Central memory CD8-positive, alpha-beta T cell (primary cell): ENCODE measurements around the gene TNFSF4.
"Not testable (repeated sequence)": the region's sequence is repeated elsewhere in the genome, so short reads cannot be mapped to it uniquely, and the experiment has no call there.

ENCODE experiments used
- ATAC-seq: fragments of 150-1000 bp; cut with Tn5 transposase; replicated peaks from 2 replicates; pipeline ENCODE4 v1.10.0; 2022; ENCODE audit warnings: mild to moderate bottlenecking, moderate FRiP score, moderate number of reproducible peaks; ENCODE audit not compliant: poor library complexity, severe bottlenecking; ENCODE audit errors: extremely low read depth
- DNase-seq, 2 donors: peaks; one replicate each; pipeline ENCODE4 v3.0.0; 2021; ENCODE audit warnings: low spot score in 2 of 2
- H3K27ac Mint-ChIP-seq: one replicate; pipeline ENCODE4 v1.8.0; 2022; ENCODE audit warnings: low read depth, mild to moderate bottlenecking, moderate library complexity, mixed read lengths
- H3K27me3 Mint-ChIP-seq: one replicate; pipeline ENCODE4 v1.8.0; 2022; ENCODE audit warnings: mixed read lengths
- H3K36me3 Mint-ChIP-seq: one replicate; pipeline ENCODE4 v1.8.0; 2022; ENCODE audit warnings: mild to moderate bottlenecking, moderate library complexity, mixed read lengths; ENCODE audit not compliant: insufficient read depth
- H3K4me1 Mint-ChIP-seq: one replicate; pipeline ENCODE4 v1.8.0; 2022; ENCODE audit warnings: mixed read lengths
- H3K4me3 Mint-ChIP-seq: one replicate; pipeline ENCODE4 v1.8.0; 2022; ENCODE audit warnings: mild to moderate bottlenecking, moderate library complexity, mixed read lengths
- H3K9me3 Mint-ChIP-seq: one replicate; pipeline ENCODE4 v1.8.0; 2022; ENCODE audit warnings: mixed read lengths

TNFSF4 gene

GRCh38 chr1:173229031-173229430, 21.9 kb upstream of the TNFSF4 start:
- not testable (repeated sequence) for H3K36me3 Mint-ChIP-seq, H3K27ac Mint-ChIP-seq, DNase-seq, H3K27me3 Mint-ChIP-seq, ATAC-seq, H3K4me1 Mint-ChIP-seq, H3K4me3 Mint-ChIP-seq
- H3K9me3 Mint-ChIP-seq: peaks cover 19% of the 10 kb centered on the region

DNA sequence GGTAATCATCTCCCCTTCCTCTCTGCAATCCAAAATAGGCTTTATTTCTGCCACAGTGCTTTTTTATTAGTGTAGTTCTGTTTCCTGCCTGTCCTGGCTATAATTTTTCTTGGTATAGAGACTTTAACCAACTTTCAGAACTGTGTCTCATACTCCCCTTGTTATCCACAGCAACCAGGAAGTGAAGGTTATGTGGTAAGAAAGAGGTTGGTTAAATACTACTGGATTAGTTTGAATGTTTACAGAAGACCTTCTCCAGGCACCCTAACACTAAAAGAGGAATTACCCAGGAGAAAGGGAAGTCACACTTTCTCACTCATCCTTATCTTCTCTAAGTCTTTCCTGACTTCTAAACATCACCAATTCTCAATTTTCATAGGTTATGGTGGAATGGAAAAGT, 17.8 kb upstream of the TNFSF4 start:
- Mint-ChIP-seq H3K27me3 (no peaks in the 10 kb centered on the region), H3K9me3 (peaks cover 7% of the 10 kb centered on the region), H3K4me1 (peaks cover 13% of the 10 kb centered on the region), H3K36me3 (peaks cover 3% of the 10 kb centered on the region), H3K4me3 (no peak overlapping the region), H3K27ac (no peak overlapping the region)
- ATAC-seq (no peak), DNase-seq (no peak)

GRCh38 chr1:173224280-173224892, 17.3 kb upstream of the TNFSF4 start:
- Mint-ChIP-seq H3K4me3 (no peak overlapping the region), H3K36me3 (peaks cover 3% of the 10 kb centered on the region), H3K27me3 (no peaks in the 10 kb centered on the region), H3K4me1 (peaks cover 13% of the 10 kb centered on the region), H3K9me3 (peaks cover 7% of the 10 kb centered on the region), H3K27ac (no peak overlapping the region)
- DNase-seq (no peak), ATAC-seq (no peak)

- Mint-ChIP-seq H3K9me3 (no peaks in the 10 kb centered on the region), H3K36me3 (peaks cover 4% of the 10 kb centered on the region), H3K4me3 (no peak overlapping the region), H3K27me3 (no peaks in the 10 kb centered on the region), H3K4me1 (peaks cover 13% of the 10 kb centered on the region), H3K27ac (no peak overlapping the region)
- DNase-seq: no peak
- no peak for ATAC-seq
Measured at GRCh38 chr1:173223031-173223380, 15.9 kb upstream of the TNFSF4 start.

- peaks cover 4% of the 10 kb centered on the region for H3K36me3 Mint-ChIP-seq
- no peak overlapping the region for H3K27ac Mint-ChIP-seq
- H3K27me3 Mint-ChIP-seq: no peaks in the 10 kb centered on the region
- DNase-seq: no peak
- H3K4me1 Mint-ChIP-seq: peaks cover 13% of the 10 kb centered on the region
- no peak overlapping the region for H3K4me3 Mint-ChIP-seq
- no peaks in the 10 kb centered on the region for H3K9me3 Mint-ChIP-seq
- no peak for ATAC-seq
Measured at GRCh38 chr1:173222149-173223030, 15.3 kb upstream of the TNFSF4 start.

- Mint-ChIP-seq H3K36me3 (peaks cover 4% of the 10 kb centered on the region), H3K4me1 (peaks cover 13% of the 10 kb centered on the region), H3K9me3 (no peaks in the 10 kb centered on the region), H3K27me3 (no peaks in the 10 kb centered on the region), H3K4me3 (no peak overlapping the region), H3K27ac (no peak overlapping the region)
- ATAC-seq: no peak
- no peak for DNase-seq
Measured at GRCh38 chr1:173220157-173220556, 13.0 kb upstream of the TNFSF4 start.

DNA sequence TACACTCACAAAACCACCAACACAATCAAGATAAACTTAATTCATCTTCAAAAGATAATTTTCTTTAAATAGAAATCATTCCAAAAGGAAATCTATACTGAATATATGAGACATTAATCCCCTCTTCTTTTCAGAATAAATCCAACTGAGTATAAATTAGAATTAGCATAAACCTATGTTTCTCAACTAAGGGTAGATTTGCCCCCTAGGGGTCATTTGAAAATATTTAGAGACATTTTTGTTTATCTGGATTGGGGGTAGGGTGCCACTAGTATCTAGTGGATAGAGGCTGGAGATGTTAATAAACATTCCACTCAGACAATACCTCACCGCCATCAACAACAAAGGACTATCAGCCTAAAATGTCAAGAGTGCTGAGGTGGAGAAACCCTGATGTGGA, 6.5 kb upstream of the TNFSF4 start:
- H3K27me3 Mint-ChIP-seq: no peaks in the 10 kb centered on the region
- H3K4me1 Mint-ChIP-seq: peaks cover 9% of the 10 kb centered on the region
- no peak overlapping the region for H3K4me3 Mint-ChIP-seq
- DNase-seq: no peak
- H3K36me3 Mint-ChIP-seq: peaks cover 1% of the 10 kb centered on the region
- H3K9me3 Mint-ChIP-seq: no peaks in the 10 kb centered on the region
- no peak overlapping the region for H3K27ac Mint-ChIP-seq
- no peak for ATAC-seq

- H3K27ac Mint-ChIP-seq: no peak overlapping the region
- no peak overlapping the region for H3K4me3 Mint-ChIP-seq
- peaks cover 9% of the 10 kb centered on the region for H3K4me1 Mint-ChIP-seq
- ATAC-seq (no peak), DNase-seq (no peak)
- H3K36me3 Mint-ChIP-seq: no peaks in the 10 kb centered on the region
- no peaks in the 10 kb centered on the region for H3K9me3 Mint-ChIP-seq
- H3K27me3 Mint-ChIP-seq: no peaks in the 10 kb centered on the region
Measured at GRCh38 chr1:173212952-173213491, 5.9 kb upstream of the TNFSF4 start.

- H3K4me1 Mint-ChIP-seq: peaks cover 27% of the 10 kb centered on the region
- H3K9me3 Mint-ChIP-seq: no peaks in the 10 kb centered on the region
- H3K27me3 Mint-ChIP-seq: no peaks in the 10 kb centered on the region
- no peak overlapping the region for H3K4me3 Mint-ChIP-seq
- ATAC-seq: no peak
- DNase-seq: no peak
- no peak overlapping the region for H3K27ac Mint-ChIP-seq
- H3K36me3 Mint-ChIP-seq: no peaks in the 10 kb centered on the region
Measured at GRCh38 chr1:173210716-173211231, 3.6 kb upstream of the TNFSF4 start.

DNA sequence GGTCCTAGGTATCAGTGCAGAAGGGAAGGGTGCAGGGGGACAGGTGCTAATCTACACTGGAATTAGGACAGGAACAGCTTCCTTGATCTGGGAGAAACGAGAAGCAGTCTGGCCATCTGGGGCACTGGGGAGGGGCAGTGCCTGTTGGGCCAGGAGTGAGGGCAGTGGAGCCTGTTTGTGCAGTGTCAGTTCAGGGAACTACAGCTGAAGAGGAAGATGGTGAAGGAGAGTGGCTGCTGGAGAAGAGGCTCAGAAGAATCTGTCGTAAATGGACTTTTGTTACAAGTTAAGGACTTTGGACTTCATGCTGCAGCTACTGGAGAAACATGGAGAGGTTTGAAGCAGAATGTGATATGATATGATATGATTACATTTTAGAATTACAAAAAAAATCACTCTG, 3.2 kb upstream of the TNFSF4 start:
- H3K27me3 Mint-ChIP-seq: no peaks in the 10 kb centered on the region
- no peak overlapping the region for H3K4me3 Mint-ChIP-seq
- H3K36me3 Mint-ChIP-seq: peaks cover 2% of the 10 kb centered on the region
- DNase-seq (no peak), ATAC-seq (no peak)
- H3K27ac Mint-ChIP-seq: no peak overlapping the region
- no peaks in the 10 kb centered on the region for H3K9me3 Mint-ChIP-seq
- H3K4me1 Mint-ChIP-seq: peaks cover 32% of the 10 kb centered on the region

DNA sequence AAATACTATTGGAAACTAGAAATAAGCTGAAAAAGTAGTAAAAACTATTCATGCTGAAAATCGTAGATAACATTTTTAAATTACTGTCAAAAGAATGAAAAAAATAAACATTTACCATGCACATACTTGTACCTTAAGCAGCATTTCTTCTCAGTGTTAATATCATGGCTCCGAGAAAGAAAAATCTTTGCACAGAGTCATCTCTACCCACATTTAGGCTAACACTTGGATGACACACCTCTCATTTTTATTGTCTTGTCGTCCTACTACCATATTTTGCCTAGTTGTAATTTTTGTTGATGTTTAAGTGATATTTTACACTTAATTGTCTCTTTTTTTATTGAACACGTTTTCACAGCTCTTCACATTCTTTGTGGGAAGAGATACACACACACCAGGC, 1.7 kb upstream of the TNFSF4 start:
- peaks cover 2% of the 10 kb centered on the region for H3K36me3 Mint-ChIP-seq
- no peak for DNase-seq
- H3K4me1 Mint-ChIP-seq: peaks cover 41% of the 10 kb centered on the region
- H3K9me3 Mint-ChIP-seq: no peaks in the 10 kb centered on the region
- no peak overlapping the region for H3K27ac Mint-ChIP-seq
- H3K27me3 Mint-ChIP-seq: no peaks in the 10 kb centered on the region
- ATAC-seq: no peak
- no peak overlapping the region for H3K4me3 Mint-ChIP-seq

DNA sequence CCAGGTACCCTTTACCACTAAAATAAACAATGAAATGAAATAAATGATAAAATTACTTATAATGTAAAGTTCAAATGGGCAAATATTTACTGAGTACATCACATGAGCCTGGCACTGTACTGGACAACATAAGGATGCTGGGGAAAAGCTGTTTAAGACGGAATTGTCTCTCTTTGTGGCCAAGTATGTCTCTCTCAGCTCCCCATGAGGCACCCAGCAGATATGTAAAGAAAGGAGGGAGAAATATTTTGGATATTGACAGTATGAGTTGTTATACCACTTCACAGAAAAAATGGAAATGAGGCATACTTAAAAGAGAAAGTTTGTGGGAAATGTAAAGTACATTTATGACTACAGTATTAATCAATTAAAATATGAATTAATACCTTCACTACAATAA, 1.0 kb upstream of the TNFSF4 start:
- Mint-ChIP-seq H3K36me3 (peaks cover 2% of the 10 kb centered on the region), H3K27ac (no peak overlapping the region), H3K4me1 (peaks cover 41% of the 10 kb centered on the region), H3K4me3 (no peak overlapping the region), H3K9me3 (no peaks in the 10 kb centered on the region), H3K27me3 (no peaks in the 10 kb centered on the region)
- no peak for DNase-seq
- no peak for ATAC-seq
